GM12865 (cell line): Measurements from ENCODE around the gene HSFX2.

ENCODE experiments used
- DNase-seq: peaks from one replicate; pipeline ENCODE4 v3.0.0; 2010; ENCODE audit warnings: low read depth
- H3K4me3 ChIP-seq: 2 replicates; pipeline ENCODE4 v1.5.1; 2011; ENCODE audit warnings: mild to moderate bottlenecking, low read depth, low read length, control low read depth
- CTCF ChIP-seq: IDR thresholded peaks from 2 replicates; pipeline ENCODE4 v1.5.1; 2011; ENCODE audit warnings: low read length, control low read depth, low read depth, inconsistent platforms; ENCODE audit not compliant: insufficient read depth; ENCODE audit errors: missing control alignments

Gene HSFX2

DNA sequence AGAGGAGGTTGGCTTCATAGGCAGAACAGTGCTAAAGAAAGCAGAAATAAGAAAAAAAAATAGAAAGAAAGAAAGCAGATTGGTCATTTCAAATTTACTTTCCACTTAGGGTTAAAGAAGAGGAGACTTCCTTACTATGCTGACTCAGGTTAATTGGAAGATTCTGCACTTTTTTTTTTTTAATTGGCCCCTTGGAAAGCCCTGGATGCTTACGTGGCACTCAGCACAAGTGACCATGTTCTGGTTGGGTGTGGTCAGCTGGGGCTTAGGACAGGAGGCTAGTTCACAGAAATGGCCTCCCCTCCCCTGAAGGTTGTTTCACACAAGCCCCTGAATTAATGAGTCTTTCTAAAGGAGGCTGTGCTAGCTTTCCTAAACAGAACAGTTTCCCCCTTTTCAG is 22.4 kb downstream of the HSFX2 start:
- no peak for TF ChIP-seq CTCF
- no peak for DNase-seq
- no peak overlapping the region for H3K4me3 ChIP-seq

DNA sequence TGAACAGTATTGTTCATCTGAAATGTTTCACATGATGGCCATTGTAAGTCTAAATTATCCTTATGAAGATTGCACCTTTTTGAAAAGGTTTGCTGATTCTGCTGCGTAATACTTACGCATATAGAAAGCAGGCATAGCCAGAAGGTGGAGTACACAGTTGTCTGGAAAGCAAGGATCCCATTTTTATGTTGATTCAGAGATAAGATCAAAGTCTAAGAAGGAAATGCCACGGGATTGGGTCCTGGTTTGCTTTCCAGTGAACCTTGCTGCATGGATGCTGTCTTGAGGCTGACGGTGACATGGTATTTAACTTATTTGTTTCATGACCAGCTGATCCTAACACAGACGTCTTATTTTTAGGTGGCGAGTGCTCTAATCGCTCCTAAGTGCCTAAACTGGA is 23.3 kb downstream of the HSFX2 start:
- no peak overlapping the region for H3K4me3 ChIP-seq
- TF ChIP-seq CTCF, result no peak
- no peak for DNase-seq

- H3K4me3 ChIP-seq, result no peak overlapping the region
- TF ChIP-seq CTCF, result no peak
- no peak for DNase-seq
Observed at GRCh38 chrX:149570668-149571067, 24.4 kb downstream of the HSFX2 start.

DNA sequence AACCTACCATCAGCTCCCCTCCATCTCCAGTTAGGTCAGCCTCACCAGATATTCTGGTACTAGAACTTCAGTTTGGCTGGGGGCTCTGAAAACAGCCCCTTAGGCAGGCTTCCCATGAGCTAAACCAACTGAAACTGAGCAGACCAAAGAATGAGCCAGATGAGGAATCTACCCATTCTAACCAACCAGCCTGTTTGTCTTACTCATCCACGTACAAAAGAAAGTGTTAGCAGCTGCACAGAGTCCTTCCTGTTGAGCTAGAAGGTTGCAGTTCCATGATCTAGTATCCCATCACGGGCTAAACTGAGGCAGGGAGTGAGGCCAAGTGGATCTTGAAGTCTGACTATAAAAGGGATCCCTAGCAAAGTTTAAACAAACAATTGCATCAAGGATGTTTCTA is 25.3 kb downstream of the HSFX2 start:
- no peak overlapping the region for H3K4me3 ChIP-seq
- no peak for TF ChIP-seq CTCF
- DNase-seq, result peak; percentile 21

DNA sequence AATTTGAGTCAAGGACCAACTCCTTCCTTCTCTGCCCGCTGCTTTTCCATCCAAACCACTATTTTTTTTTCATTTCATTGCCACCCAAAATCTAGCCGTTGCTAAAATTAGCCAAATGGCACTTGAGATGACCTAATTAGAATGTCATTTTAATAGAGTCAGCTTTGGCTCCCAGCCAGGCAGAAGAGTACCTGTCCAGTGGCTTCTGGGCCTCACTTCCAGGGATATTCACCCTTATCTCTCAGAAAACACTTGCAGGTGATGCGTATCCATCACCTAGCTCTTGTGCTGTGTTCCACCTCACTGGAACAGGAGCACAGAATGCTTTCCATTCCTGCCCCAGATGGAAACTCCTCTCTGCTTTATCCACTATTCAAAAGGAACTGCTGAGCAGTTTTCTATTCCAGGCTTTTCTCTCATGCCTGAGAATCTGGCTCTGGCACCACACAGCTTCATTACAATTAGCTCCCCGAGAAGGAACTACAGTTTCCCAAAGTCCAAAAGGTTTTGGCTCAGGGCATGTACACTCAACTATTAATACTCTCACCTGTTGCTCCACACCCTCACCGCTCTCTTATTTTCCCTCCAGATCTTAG is 26.3 kb downstream of the HSFX2 start:
- no peak for TF ChIP-seq CTCF
- no peak for DNase-seq
- no peak overlapping the region for H3K4me3 ChIP-seq

- DNase-seq, result no peak
- no peak overlapping the region for H3K4me3 ChIP-seq
- no peak for TF ChIP-seq CTCF
Observed at GRCh38 chrX:149567621-149568417, 27.3 kb downstream of the HSFX2 start.
